Measurements from ENCODE around the gene TAF8. TPM values are rescaled to one million over a fixed set of nuclear protein-coding genes. Genes with fewer than 3 reads are reported as not detected.

The TAF8 gene
- polyA plus RNA-seq, 1 of the 3 experiments (the other 2 are of a cell fraction), result 27.8 TPM

DNA sequence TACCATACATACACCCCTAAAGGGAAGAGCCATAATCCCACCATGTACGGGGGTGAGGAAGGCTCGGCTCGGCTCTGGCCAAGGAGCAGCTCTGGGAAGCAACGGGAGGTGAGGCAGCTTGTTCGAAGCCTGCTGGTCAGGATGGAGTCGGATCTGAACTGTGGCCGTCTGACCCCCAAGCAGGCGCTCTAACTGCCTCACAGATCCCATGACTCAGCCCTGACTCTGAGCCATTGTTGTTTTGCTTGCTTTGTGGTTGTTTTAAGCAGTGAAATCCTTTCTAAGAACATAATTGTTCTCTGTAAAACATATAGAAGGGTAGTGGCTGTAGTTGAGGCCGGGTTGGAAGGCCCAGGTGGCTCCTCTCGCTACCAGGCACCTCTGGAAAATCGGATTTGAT, 81.2 kb downstream of the TAF8 start:
- POLR2A ChIA-PET, result no interaction called here
- TF ChIP-seq NRF1 (IDR thresholded peaks at IDR 0.05; ENCODE audit: low read depth, low read length), result no peak
- TF ChIP-seq RXRA (IDR thresholded peaks at IDR 0.05; ENCODE audit: borderline replicate concordance, low read depth), result no peak
- TF ChIP-seq FOSL2 (IDR thresholded peaks at IDR 0.05; ENCODE audit: borderline replicate concordance, low read depth), result 0 out of 2 replicates have a peak, but pooled peaks have one; percentile 5
- no peak for DNase-seq
- Histone ChIP-seq H3K9me2 (no peaks in the 10 kb centered on the region), H3K4me1 (ENCODE audit: control insufficient read depth in 1 of 2, insufficient read depth in 2 of 2, low read depth in 1 of 2, low read length in 1 of 2) (peaks cover 4 to 13% of the 10 kb centered on the region in 2 experiments; a peak in 2 of 4 replicates), H2AFZ (ENCODE audit: low read depth) (peak overlapping the region; percentile 65), H3K9me3 (no peaks in the 10 kb centered on the region), H3F3A (replicated peaks; ENCODE audit: insufficient read depth) (no peaks in the 10 kb centered on the region), H3K79me2 (ENCODE audit: insufficient read depth) (no peaks in the 10 kb centered on the region), H3K27me3 (ENCODE audit: insufficient read depth) (no peaks in the 10 kb centered on the region), H3K27ac (ENCODE audit: low read depth in 2 of 2, low read length in 1 of 2) (peak overlapping the region in 1 of 2 experiments; percentile 50; a peak in 2 of 4 replicates), H3K9ac (peak overlapping the region; percentile 33; the same call in 1 of the 2 replicates), H3K4me2 (no peak overlapping the region), H4K20me1 (ENCODE audit: insufficient read depth) (no peaks in the 10 kb centered on the region), H3K4me3 (ENCODE audit: low read depth in 2 of 2, low read length in 1 of 2) (no peak overlapping the region), H3K36me3 (replicated peaks in 1 of 2; ENCODE audit: control insufficient read depth in 1 of 2, insufficient read depth in 2 of 2, low read length in 1 of 2) (no peaks in the 10 kb centered on the region)
- CTCF ChIA-PET, result no interaction called here
- WGBS (ENCODE audit: low lambda C conversion rate), result 71% methylated on average over 10 of the region's 11 CpGs

DNA sequence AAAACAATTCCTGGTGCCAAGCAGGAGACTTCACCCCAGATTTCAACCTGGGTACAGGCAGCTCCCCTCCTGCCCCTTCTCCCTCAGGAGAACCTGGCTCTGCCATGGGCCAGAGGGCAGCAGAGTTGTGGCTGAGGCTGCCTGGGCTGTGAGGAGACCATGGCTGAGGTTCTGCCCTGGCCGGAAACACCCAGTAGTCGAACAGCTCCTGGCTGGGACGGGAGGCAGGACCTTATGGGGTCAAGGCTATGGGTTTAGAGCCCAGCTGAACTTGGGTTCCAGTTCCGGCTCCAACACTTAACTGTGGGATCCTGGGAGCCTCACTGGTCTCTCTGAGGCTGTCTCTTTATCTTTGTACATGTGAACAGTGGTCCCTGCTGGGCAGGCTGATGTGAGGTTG, 83.6 kb downstream of the TAF8 start:
- no peak overlapping the region for H3K4me3 ChIP-seq (ENCODE audit: low read depth in 2 of 2, low read length in 1 of 2)
- H3K36me3 ChIP-seq (replicated peaks in 1 of 2; ENCODE audit: control insufficient read depth in 1 of 2, insufficient read depth in 2 of 2, low read length in 1 of 2), result no peaks in the 10 kb centered on the region
- no peaks in the 10 kb centered on the region for H3F3A ChIP-seq (replicated peaks; ENCODE audit: insufficient read depth)
- no peak overlapping the region for H3K27ac ChIP-seq (ENCODE audit: low read depth in 2 of 2, low read length in 1 of 2)
- no peak for TF ChIP-seq RXRA (IDR thresholded peaks at IDR 0.05; ENCODE audit: borderline replicate concordance, low read depth)
- TF ChIP-seq, protein P1, sequence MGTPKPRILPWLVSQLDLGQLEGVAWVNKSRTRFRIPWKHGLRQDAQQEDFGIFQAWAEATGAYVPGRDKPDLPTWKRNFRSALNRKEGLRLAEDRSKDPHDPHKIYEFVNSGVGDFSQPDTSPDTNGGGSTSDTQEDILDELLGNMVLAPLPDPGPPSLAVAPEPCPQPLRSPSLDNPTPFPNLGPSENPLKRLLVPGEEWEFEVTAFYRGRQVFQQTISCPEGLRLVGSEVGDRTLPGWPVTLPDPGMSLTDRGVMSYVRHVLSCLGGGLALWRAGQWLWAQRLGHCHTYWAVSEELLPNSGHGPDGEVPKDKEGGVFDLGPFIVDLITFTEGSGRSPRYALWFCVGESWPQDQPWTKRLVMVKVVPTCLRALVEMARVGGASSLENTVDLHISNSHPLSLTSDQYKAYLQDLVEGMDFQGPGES (IDR thresholded peaks at IDR 0.05; ENCODE audit: low read depth, low read length), result no peak
- no peak for TF ChIP-seq JUND (IDR thresholded peaks at IDR 0.05)
- TF ChIP-seq, protein P2, sequence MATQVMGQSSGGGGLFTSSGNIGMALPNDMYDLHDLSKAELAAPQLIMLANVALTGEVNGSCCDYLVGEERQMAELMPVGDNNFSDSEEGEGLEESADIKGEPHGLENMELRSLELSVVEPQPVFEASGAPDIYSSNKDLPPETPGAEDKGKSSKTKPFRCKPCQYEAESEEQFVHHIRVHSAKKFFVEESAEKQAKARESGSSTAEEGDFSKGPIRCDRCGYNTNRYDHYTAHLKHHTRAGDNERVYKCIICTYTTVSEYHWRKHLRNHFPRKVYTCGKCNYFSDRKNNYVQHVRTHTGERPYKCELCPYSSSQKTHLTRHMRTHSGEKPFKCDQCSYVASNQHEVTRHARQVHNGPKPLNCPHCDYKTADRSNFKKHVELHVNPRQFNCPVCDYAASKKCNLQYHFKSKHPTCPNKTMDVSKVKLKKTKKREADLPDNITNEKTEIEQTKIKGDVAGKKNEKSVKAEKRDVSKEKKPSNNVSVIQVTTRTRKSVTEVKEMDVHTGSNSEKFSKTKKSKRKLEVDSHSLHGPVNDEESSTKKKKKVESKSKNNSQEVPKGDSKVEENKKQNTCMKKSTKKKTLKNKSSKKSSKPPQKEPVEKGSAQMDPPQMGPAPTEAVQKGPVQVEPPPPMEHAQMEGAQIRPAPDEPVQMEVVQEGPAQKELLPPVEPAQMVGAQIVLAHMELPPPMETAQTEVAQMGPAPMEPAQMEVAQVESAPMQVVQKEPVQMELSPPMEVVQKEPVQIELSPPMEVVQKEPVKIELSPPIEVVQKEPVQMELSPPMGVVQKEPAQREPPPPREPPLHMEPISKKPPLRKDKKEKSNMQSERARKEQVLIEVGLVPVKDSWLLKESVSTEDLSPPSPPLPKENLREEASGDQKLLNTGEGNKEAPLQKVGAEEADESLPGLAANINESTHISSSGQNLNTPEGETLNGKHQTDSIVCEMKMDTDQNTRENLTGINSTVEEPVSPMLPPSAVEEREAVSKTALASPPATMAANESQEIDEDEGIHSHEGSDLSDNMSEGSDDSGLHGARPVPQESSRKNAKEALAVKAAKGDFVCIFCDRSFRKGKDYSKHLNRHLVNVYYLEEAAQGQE (IDR thresholded peaks at IDR 0.05; ENCODE audit: low read depth, low read length), result no peak
- no CpG with 5 or more reads among the region's 4 CpGs for WGBS (ENCODE audit: low lambda C conversion rate)
- no peak overlapping the region for H2AFZ ChIP-seq (ENCODE audit: low read depth)
- H3K9me3 ChIP-seq, result no peaks in the 10 kb centered on the region
- no peak for DNase-seq
- H3K79me2 ChIP-seq (ENCODE audit: insufficient read depth), result no peaks in the 10 kb centered on the region
- POLR2A ChIA-PET, result interaction anchor here (0.7 kb wide), 1 partner anchor 27 kb away, joined by 5 read pairs; no protein-coding TSS in a partner anchor
- H4K20me1 ChIP-seq (ENCODE audit: insufficient read depth), result no peaks in the 10 kb centered on the region
- no peaks in the 10 kb centered on the region for H3K27me3 ChIP-seq (ENCODE audit: insufficient read depth)
- CTCF ChIA-PET, result interaction anchor here (1.1 kb wide), 1 partner anchor 29 kb away, joined by 3 read pairs; no protein-coding TSS in a partner anchor
- H3K4me1 ChIP-seq (ENCODE audit: control insufficient read depth in 1 of 2, insufficient read depth in 2 of 2, low read depth in 1 of 2, low read length in 1 of 2), result peaks cover 15 to 18% of the 10 kb centered on the region in 2 experiments; a peak in 3 of 4 replicates
- no peaks in the 10 kb centered on the region for H3K9me2 ChIP-seq
- no peak overlapping the region for H3K9ac ChIP-seq
- no peak overlapping the region for H3K4me2 ChIP-seq

All from SK-N-SH (cell line).